ENCODE results near the gene GRM2.
A peak's percentile ranks its signal among the peaks of the same experiment; 100 is the strongest.

The GRM2 gene

DNA sequence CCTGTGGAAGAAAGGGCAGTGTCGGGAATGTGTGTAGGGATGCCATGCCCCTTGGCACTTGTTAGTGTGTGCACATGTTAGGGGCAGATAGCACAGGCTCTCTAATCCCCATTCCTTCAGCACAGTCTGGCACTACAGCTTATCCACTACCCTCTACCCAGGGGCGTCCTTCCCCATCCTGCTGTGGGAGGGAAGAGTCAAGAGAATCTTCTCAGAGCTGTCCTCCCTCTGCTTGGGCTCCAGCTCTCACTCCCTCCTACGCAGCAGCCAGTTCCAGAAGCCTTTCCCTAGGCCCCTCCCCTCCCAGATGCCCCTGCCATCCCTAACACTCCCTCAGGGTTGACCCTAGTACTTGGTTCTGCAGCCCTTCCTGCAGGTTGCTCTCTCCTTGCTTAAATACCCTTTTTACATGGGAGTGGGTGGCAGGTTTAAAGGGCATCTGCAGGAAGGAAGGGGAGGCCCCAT, 815 bp upstream of the GRM2 start:
- DNase-seq: no peak

DNA sequence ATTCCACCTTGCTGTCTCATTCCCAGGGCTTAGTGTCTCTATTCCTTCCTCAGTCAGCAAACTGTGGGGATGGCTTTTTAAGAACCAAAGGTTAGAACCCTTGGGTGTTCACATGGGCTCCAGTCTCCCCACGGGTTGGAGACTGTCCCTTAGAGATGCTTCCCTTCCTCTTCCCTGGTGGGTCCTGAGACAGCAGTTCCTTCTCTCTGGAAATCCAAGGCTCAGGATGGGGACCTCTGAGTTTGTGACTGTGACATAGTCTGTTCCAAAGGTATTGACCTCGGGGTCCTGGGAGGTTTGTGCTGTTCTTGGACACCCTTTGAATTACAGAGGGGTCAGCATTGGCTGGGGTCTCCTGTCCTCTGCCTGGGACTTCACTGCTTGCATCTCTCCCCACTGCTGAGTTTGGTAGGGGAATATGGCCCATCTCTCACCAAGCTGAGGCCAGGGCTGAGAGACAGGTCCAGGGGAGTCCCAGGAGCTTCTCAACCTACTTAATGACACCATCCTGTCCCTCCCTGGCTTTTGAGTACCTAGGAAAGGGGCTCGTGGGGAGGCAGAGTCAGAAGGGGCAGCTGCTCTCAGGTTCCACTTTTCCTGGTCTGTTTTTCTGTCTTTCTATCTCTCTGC, 1.5 kb downstream of the GRM2 start:
- DNase-seq: no peak

- DNase-seq: no peak
Measured at GRCh38 chr3:51709004-51709420, 2.1 kb downstream of the GRM2 start.

- DNase-seq: no peak
Measured at GRCh38 chr3:51709675-51710074, 2.8 kb downstream of the GRM2 start.

GRCh38 chr3:51710631-51711351, 3.9 kb downstream of the GRM2 start:
- DNase-seq: no peak

GRCh38 chr3:51711352-51712037, 4.6 kb downstream of the GRM2 start:
- DNase-seq: no peak

GRCh38 chr3:51712038-51712420, 5.2 kb downstream of the GRM2 start:
- DNase-seq: no peak

DNA sequence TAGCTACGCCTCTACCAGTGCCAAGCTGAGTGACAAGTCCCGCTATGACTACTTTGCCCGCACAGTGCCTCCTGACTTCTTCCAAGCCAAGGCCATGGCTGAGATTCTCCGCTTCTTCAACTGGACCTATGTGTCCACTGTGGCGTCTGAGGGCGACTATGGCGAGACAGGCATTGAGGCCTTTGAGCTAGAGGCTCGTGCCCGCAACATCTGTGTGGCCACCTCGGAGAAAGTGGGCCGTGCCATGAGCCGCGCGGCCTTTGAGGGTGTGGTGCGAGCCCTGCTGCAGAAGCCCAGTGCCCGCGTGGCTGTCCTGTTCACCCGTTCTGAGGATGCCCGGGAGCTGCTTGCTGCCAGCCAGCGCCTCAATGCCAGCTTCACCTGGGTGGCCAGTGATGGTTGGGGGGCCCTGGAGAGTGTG, 5.7 kb downstream of the GRM2 start:
- no peak for DNase-seq

DNA sequence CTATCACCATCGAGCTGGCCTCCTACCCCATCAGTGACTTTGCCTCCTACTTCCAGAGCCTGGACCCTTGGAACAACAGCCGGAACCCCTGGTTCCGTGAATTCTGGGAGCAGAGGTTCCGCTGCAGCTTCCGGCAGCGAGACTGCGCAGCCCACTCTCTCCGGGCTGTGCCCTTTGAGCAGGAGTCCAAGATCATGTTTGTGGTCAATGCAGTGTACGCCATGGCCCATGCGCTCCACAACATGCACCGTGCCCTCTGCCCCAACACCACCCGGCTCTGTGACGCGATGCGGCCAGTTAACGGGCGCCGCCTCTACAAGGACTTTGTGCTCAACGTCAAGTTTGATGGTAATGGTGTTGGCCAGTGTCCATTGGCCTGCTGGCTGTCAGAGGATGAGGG, 6.1 kb downstream of the GRM2 start:
- no peak for DNase-seq

GRCh38 chr3:51715231-51715976, 8.5 kb downstream of the GRM2 start:
- DNase-seq: no peak

DNA sequence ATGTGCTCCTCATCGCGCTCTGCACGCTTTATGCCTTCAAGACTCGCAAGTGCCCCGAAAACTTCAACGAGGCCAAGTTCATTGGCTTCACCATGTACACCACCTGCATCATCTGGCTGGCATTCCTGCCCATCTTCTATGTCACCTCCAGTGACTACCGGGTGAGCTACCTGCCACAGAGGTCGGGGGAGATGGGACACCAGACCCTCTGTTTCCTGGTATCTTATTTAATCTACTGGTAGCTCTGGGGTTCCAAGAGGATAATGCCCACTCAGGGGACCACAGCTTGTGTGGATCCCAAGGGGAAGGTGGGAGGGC, 9.1 kb downstream of the GRM2 start:
- DNase-seq: no peak

DNA sequence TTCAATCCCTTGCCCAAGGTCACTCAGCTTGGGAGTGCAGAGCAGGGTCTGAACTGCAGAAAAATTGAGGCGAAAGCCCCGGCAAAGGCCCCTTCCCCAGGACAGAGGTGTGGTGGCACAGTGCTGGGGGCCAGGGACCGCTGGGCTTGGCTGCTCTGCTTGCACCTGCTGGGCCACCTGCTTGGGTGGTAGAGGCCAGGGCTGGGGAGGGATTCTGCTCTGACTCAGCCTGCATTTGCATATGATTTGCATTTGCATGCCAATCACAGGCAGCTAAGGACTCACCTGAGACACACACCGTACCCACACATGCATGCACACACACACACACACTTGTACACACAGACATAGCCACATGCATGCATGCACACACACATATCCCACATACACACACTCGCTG, 9.9 kb downstream of the GRM2 start:
- no peak for DNase-seq

- DNase-seq: no peak
Measured at GRCh38 chr3:51717446-51717845, 10.6 kb downstream of the GRM2 start.

DNA sequence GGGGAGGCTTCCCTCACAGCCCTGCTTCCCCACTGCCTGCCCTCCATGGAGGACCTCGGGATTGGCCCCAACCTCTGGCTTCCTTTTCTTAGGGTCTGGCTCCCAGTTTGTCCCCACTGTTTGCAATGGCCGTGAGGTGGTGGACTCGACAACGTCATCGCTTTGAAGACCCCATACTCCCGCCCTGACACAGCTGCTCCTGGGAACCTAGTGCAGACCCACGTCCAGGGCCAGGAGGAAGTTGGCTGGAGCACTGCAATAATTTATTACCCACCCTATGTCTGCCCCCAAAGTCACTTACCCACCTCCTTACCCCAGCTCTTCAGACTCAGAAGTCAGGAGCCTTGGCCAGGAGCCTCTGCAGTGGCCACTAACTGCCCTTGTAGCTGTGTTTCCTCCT, 11.1 kb downstream of the GRM2 start:
- no peak for DNase-seq

DNA sequence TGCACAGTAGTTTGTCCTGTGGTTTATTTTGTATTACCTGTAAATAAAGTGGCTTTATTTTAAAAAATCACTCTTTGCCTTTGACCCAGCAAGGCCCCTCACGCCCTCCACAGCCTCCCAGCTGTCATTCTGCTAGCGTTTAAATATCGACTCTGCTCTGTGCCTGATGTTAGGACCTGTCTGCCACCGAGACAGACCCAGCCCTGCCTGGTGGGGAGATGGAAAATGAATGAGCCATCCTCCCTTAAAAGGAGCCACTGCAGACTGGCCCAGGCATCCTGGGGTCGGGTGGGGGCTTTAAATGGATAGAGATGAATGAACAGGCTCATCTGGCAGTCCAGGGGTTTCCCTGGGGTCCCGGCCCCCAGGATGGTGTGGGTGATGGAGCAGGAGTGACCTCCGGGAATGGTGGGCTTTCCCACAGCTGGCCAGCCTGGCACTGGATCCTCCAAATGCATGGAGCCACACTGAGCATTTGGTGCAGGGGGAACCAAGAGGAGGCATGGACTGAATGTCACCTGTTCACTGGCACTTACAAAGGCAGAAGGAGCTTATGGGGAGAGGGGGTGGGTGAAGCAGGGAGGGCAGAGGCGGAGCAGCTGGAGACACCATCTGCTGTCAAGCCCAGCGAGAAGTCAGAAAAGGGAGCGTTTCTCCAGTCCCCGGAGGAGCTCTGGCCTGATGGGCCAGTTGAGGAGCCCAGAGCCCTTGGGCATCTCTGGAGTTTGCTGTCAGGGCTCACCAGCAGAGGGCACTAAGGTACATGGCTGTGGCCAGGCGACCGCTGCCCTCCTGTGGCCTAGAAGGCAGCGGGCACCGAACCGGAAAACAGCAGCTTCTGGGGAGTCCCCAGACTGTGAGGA, 11.9 kb downstream of the GRM2 start:
- DNase-seq: peak; percentile 72 to 92

- DNase-seq: no peak
Measured at GRCh38 chr3:51719410-51720025, 12.7 kb downstream of the GRM2 start.

DNA sequence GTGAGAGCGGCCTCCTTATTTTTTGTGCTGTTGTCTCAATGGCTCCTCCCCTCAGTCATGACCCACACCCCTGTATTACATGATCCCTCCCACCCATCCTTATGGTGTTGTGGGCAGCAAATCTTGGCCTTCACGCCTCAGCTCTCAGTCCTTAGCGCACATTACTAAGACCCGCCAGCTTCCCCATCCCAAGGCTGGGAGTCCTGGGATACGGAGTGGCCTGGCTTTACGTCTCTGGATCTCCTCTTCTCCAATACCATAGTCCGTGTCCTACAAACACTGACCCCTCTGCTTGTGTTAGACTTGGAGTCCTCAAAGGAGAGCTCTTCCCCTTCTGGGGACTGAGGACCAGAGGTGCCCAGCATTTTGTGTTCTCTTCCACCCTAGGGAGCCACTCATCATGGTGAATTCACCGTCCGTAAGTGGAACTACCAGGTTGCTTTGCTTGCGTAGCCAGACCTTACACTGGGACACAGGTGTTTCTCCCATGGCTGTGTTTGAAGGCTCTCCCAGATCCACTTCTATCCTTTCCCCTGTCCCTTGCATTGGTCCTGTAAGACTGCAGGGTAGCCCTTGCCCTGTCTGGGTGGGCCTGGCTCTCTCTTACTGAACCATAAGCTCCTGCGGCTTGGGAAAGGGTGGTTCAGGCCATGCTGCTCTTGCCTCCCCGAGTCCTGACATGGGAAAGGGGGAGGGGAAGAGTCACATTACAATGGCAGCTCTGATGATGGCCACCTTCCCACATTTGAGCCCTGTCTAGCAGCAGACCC, 13.6 kb downstream of the GRM2 start:
- DNase-seq: no peak

DNA sequence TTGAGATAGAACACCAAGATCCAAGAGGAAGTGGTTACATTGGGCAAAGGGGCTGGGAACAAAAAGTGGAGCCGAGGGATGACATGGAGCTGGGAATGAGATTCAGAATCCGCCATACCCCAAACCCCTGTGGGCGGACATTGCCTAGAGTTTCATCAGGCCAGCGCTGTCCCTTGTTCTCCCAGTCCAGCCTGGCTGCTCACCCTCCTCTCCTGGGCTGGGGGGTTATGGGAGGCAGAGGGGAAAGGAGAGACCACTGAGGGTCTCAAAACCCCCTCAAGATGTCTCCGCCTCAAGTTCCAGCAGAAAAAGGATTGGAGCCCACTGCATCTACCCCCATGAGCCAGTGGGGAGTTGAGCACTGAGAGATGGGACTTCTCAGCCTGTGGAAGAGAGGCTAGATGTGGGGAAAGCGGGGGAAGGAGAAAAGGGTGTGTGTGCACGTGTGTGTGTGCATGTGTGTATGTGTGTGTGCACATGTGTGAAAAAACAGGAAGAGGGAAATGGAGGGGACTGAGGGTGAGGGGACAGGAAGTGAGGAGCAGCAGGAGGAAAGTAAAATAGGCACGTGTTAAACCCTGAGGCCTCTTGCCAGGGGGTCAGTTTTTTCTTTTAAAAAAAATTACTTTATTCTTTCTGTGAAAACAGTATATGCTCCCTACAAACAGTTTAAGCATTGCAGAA, 14.3 kb downstream of the GRM2 start:
- no peak for DNase-seq

GRCh38 chr3:51722362-51722761, 15.5 kb downstream of the GRM2 start:
- no peak for DNase-seq

GRCh38 chr3:51727500-51727899, 20.6 kb downstream of the GRM2 start:
- no peak for DNase-seq

Data from inflammatory macrophage treated with lipopolysaccharide for 1 hour (primary cell).